CD4-positive, alpha-beta T cell treated with Interferon gamma for 1 hour (primary cell): ENCODE measurements around the gene VAPA.

Experiments
- DNase-seq: peaks from one replicate; pipeline ENCODE4 v3.0.0-alpha.2; 2020

The VAPA gene

DNA sequence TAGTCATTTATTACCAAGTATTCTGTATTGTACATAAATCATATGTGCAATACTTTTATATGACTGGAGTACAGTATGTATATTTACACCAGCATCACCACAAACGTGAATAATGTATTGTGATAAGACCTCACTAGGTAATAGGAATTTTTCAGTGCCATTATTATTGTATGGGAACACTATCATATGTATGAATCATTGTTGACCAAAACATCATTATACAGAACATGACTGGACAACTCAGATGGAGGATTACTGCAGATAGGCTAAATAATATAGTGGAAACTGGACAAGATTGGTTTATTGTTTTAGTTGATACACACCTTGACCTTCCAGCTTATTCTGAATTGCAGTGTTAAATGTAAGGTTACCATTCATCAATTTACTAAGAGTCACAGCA, 33.4 kb downstream of the VAPA start:
- no peak for DNase-seq

DNA sequence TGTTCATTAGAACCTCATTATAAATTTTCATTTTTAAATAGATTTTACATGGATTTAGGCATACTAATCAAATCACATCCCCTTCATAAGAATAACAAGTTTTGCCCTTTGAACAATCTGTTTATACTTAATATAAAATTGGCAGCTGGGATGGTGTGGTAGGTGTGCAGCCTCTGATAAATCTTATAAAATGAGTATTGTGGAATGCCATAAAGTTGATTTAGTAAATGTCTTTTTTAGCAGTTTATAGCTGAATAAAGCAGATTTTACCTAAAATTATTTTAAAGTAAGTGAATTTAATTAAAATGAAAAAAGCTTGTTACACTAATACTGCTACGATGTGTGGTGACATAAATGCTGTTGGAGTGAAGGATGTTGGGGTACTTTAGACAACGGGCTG, 35.5 kb downstream of the VAPA start:
- DNase-seq, result no peak

DNA sequence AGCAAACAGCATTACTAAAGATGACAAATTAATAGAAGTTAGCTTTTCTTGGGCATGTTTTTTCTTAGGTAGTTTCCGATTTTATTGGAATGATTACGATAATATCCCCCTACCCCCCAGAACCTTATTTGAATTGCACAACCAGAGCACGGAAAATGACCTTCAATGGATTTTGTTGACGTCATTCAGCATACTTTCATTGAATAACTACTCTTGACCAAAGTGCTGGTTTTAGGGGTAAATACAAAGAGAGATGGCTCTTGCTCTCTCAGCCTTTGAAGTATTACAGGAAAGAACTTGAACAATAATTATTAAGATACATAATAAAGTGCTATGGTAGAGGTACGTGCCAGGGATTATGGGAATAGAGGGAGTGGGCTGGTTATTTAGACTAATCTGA, 36.0 kb downstream of the VAPA start:
- DNase-seq, result no peak

DNA sequence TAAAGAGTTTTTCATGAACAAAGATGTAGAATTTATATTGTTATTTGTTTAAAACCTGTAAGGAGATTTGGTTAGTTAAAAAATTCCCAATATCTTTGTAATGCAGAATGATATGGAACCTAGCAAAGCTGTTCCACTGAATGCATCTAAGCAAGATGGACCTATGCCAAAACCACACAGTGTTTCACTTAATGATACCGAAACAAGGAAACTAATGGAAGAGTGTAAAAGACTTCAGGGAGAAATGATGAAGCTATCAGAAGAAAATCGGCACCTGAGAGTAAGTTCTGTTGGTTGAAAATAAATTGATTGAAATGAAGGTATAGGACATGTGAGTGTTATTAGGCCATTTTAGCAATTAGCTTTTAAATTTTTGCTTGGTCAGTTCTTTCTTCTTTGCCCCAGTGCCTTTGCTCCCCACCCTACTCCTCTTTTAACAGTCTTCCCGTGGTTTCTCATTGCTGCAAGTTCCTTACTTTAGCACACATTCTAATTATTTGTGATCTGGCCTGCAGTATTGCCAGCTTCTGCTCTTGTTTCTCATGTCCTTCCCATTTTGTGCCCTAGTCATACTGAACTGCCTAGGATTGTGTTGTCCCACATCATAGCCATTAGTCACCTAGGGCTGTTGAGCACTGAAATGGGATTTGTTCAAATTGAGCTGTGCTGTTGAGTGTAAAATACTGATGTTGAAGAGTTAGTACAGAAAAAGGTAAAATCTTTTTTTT, 36.6 kb downstream of the VAPA start:
- DNase-seq, result no peak

DNA sequence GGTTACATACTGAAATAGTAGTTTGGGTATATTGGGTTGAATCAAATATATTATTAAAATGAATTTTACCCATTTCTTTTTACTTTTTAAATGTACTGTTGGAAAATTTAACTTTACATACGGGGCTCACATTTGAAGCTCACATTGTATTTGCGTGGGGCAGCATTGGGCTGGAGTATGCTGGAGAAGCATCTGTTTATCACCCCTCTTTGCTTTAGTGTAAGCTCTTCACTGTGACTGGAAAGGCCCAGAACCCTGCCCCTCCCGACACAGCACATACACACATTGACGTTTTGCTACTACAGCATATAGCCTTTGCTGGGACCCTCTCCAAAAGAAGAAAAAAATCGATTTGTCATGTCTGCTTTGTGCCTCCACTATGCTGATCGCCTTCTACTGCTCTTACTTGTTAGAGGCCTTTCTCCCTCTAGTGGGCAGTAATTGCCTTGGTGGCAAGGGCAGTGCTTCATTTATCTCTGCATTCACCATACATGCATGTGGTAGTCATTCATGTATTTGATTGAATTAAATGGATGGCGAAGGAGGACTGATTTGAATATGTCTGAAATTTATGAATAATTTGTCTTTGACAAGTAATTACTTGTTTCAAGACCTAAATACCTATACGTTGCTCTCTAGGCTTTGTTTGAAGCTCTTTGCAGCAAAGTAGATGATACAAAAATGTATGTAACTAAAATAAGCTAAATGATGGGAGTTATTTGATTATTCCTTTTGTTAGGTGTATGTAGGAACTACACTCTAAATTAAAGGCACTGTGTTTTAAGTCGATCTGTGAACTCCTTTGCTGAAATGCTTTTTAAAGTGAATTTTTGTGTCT, 37.4 kb downstream of the VAPA start:
- no peak for DNase-seq

DNA sequence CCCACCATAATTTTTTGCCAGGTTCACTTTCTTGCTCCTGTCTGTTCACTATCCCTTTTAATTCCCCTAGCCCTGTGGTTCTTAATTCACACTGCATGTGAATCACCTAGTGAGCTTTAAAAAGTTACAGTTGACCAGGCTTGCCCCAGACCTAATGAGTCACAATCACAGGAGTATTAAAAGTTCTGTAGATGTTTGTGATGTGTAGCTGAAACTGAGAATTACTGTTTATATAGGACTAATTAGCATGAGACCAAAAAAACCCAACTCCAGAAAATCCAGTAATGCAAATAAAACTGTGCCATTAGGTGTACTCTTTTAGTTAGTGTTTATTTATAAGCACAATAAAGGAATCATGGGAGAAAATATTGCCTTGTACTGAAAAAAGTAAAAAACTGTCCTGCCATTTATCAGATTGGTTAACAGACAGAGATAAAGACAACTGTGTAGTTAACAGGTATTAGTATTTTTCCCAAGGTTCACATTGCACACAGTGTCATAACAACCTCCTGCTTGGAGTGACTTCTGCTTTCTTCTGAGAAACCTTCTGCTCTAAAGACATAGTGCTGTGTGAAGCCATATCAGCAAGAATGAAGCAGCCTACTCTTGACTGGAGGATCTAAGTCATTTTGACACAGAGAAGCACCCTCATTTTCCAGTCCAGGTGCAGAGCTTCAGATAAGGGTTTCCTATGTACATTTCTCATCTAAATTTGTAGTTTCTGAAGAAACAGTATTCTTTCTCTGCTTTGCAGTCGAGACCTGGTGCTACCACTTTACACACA, 39.0 kb downstream of the VAPA start:
- DNase-seq, result no peak

DNA sequence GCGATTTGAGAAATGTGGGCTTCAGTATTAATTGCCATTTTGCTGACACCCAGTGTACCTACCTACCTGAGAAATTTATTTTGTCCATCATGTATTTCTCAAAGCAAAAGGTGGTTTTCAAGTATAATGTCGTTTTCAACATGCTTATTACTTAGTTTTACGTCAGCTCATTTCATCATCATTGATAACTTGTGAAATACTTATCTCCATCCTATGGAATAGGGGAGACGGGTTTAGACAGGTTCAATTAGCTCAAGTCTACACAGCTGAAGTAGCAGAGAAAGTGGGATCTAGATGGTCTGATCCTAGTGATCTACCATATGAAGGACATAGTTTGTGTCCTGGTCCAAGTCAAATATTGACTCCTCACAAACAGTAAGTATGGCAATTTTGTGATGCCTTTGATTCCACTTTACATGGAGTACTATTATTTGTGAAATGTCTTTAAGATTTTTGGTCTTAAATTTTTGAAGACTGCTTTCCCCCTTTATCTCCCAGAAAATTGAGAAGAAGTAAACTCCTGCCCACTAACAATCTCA, 45.1 kb downstream of the VAPA start:
- DNase-seq, result no peak

DNA sequence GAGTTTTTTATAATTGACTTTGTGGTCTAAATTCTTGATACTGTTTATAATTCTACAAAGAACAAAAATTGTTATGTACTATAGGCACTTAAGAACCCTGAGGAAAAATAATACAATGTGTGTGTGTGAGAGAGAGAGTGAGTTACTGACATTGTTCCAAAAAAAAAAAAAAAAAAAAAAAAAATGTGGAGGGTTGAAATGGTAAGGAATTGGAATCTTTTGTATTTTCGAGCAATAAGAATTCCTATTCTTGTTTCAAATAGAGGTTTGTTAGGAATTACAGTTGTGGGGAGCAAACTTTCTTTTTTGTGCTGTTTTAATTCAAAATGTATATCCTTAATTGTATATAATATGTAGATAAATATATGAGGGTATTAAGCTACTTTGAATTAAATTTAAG, 45.7 kb downstream of the VAPA start:
- no peak for DNase-seq

DNA sequence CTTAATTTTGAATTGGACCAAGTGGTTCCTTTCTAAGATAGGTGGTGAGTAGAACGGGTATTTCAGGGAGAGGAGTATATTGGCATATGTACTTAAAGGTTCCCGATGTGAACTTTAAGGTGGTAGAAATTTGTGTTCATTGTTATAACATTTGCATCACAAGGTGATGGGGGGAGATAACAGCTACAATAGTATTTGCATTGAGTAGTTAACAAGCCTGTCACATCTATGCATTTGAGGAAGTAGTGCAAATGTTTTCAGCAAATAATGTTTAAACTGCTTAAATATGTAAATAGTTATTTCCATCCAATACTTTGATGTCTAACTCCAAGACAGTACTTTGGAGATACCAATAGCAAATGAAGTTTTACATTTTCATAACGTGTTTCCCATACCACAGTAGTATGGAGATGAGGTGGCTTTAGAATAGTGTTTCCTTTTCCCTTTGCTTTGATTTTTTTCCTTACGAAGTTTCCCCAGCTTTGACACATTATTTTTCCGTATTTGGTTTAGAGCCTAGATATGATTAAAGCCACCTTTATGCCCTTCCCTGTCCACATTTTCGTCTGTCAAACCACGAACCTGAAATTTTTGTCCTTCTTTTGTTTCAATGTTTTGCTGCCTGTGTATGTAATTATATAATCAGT, 46.6 kb downstream of the VAPA start:
- DNase-seq, result no peak

DNA sequence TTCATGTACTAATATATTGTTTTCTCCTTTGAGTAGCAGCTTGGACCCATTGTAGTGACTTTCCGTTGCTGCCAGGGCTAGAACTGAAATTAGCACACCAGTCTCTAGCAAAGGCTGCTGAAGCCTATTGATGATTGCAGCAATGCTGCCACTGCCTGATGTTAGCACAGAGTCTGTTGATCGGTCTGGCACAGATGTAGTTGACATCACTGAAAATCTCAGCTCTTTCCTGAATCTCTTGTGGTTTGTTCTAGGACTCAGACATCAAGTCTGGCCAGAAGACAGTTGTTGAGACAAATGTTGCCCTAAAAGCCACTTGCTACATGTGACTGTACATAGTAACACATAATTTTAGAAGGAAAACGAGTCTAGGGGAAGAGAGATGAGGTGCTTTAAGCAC, 47.2 kb downstream of the VAPA start:
- no peak for DNase-seq

DNA sequence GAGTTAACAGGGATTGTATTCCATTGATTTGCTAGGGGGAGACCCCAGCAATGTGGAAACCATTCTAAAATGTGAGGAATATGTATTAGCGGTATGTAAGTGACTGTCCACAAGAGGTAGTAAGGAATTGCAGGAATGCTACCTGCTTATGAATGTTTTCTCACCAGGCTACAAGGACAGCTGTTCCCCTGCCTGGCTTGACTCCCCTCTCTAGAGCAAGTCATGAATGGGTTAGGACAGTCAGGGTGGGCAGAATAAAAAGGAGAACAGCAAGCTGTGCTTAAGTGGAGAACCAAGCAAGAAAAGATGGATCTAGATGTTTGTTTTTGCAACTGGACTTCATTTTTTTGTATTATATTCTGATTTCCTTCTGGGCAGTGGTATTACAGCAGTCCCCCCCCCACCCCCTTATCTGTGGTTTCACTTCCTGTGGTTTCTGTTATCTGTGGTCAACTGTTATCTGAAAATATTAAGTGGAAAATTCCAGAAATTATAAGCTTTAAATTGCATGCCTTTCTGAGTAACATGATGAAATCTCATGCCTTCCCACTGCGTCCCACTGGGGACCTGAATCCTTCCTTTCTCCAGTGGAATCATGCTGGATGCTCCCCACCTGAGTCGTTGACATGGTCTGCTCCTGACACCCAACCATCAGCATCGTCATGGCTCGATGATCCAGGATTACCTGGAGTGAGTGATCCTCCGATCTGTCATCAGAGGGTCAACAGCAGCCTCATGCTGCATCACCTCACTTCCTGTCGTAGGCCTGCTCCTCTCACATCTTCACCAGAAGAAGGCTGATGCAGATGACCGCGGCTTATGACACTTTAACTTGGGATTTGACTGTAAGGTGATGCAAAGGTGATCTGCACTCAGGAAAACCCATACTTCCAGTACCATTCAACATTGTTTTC, 52.2 kb downstream of the VAPA start:
- DNase-seq, result no peak

DNA sequence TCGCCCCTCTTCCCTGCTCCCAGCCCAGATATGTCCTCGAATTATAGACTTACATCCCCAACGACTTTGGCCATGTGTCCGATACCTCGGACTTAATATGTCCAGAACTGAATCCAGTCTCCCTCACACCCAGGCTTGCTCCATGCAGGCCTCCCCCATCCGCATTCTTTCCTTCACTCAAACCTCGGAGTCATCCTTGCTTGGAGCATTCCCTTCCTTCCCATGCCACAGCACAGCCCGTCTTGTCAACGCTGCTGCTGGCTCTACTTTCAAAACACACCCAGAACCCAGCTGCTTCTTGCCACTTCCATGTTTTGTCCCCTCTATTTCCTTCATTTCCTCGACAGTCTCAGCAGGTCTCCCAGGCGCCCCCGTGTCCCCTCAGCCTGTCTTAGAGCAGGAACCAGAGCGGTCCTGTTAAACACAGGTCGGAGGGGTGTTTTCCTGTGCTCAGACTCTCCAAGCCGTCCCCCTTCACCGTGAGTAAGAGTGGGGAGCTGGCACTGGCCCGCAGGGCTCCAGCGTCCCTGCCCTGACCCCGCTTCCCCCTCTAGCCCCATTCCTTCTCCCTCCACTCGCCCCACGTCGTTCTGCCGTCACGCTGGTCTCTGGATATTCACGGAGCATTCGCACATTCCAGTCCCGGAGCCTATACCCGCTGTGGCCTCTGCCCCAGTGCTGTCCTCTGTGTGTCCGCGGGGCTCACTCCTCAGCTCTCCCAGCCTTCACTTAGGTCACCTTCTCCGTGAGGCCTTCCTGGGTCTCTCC, 54.4 kb downstream of the VAPA start:
- DNase-seq, result no peak

DNA sequence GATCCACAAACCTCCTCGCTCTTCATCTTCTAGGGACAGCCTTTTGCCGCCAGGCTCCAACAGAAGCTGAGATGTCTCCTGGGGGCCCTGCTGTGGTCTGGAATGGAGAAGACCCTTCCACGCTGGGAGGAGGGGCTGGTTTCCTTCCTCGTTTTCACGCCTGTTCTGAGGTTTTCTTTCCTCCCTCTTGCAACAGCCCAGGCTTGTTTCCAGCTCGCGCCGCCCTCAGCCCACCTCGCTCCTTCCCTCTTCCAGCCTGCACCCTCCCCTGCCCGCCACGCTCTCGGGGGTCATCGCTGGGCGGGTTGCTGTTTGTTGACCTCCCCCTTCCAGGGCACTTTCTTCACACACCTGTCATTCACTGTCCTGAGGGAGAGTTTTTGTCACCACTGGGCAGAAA, 55.4 kb downstream of the VAPA start:
- DNase-seq, result no peak

DNA sequence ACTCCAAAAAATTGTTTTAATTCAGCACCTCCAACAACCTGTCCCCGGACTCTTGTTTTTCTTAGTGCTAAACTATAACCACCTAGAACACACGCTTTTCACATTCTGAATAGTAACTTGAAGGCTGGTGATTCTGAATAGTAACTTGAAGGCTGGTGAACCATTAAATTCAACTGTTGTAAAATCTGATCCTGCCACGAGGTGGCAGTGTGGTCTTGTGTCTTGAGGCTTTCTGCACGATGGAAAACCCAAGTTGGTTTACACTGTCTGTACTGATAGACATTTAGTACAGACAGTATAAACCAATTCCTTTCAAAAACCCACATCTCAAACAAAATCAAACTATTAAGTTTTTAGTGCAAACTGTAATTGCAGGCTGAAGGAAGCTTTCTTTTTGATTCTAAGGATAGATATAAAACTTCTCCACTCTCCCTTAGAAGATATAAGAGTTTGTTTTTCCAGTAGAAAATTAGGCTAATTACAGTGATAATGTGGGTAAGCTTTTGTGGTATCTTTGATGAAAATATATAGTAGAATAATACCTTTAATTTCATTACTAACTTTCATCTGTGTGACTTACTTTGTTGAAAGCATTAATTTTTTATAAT, 57.6 kb downstream of the VAPA start:
- DNase-seq, result peak; percentile 51

DNA sequence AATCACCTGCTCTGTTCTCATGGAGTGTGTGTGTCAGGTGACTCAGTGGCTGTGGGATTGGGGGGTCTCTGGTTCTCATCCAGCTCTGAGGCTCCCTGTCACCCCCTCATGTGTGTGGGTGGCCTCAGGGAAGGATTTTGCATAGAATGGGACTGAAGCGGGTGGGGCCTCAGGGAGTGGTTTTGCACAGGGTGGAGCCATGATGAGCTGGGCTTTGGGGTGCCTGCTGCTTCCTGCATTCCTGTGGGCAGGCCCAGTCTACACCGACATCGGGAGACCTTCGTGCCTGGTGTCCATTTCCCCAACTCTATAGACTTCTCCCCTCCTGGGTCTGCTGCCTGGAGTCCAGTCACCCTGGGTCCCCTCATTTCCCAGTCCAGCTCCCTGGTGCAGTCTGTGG, 59.7 kb downstream of the VAPA start:
- no peak for DNase-seq

DNA sequence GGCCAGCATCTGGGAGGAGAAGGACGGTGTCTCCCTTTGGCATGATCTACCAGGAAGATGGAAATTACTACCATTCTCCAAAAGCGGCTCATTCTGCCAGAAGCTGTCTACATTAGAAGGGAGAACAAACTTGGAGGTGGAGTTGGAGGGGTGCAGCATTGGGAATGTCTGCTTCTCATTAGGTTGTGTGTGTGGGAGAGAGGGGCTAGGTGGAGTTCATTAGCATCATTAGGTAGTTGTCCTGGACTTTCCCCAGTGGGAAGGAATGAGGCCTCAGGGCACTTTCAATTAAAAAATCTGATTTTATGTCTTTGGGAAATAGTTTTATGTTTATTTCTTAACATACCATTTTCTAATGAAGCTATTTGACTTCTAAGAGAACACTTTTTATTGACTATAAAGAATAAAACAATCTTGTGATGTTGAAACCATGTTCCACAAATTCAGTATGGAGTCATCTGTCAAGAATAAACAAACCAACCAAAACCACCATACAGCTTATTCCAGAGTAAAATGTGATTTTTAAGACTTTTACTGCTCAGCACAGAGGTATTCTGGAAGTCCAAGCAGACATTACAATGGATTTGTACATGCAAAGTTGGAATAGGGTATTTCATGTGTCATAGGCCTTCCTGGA, 60.6 kb downstream of the VAPA start:
- no peak for DNase-seq

DNA sequence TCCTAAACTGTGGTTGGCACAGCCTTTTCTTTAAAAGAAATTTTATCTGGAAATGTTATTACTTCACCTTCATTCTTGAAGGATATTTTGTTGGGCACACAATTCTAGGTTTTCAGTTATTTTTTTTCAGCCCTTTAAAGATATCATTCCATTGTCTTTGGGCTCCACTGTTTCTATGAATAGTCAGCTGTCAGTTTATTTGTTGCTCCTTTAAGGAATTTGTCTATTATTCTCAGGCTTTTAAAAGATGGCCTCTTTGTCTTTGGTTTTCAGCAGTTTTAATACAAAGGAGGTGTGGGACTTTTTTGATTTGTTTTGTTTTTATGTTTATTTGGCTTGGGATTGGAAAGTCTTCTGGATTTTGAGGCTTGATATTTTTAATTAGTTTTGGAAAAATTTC, 61.8 kb downstream of the VAPA start:
- DNase-seq, result no peak

DNA sequence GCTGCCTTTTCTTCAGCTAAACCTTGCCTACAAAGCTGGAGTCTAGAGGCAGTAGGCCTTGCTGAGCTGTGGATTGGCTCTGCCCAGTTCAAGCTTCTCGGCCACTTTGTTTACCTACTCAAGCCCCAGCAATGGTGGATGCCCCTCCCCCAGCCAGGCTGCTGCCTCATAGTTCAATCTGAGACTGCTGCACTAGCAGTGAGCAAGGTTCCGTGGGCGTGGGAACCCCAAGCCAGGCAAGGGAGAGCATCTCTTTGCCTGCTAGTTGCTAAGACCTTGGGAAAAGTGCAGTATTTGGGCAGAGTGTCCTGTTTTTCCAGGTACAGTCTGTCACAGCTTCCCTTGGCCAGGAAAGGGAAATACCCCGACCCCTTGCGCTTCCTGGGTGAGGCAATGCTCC, 68.9 kb downstream of the VAPA start:
- no peak for DNase-seq

DNA sequence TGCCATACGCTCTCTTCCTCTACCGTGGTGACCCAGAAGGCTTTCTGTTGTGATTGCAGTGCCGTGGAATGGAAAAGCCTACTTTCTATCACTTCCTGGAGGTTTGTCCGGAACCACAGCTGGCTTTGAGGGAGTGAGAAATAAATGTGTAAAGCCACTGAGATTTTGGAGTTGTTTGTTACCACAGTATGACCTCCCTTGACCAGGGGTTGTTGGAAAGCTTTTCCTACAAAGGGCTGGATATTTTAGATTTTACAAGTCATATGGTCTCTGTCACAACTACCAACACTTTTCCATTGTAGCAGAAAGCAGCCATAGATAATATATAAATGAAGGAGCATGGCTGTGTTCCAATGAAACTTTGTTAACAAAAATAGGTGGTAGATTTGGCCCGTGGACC, 70.3 kb downstream of the VAPA start:
- no peak for DNase-seq

DNA sequence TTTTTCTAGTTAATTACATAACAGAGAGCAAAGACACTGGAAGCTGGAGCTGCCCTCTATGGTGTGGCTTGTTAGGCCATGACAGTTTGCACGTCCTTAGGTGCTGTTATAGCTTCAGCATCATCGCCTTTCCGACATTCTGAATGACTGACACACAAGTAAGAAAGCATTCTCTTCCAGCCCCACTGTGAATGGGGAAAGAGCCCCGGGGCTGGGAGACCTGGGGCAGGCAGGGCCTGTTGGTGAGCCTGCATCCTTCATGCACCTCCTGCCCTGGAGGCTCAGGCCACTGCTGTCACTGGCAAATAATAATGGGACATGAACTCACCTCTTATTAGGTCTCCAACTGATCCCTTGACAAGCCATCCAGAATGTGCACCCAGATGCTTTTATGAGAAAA, 71.8 kb downstream of the VAPA start:
- no peak for DNase-seq
